Testis (tissue), 2 donors: ENCODE data around the gene DISC1.

Experiments
- POLR2A ChIP-seq: fragments of 450-650 bp; IDR thresholded peaks from one replicate; pipeline ENCODE4 v1.6.1; 2017; ENCODE audit warnings: antibody characterized with exemption, mild to moderate bottlenecking, moderate library complexity
- TF ChIP-seq, protein P1 (sequence below), 3 experiments: fragments of 450-650 bp in 2 of 3; fragments of 200-600 bp in 1 of 3; sonication (generic) in 1 of 3; IDR thresholded peaks; one replicate each; pipeline ENCODE4 v1.5.1; 2016 to 2019; ENCODE audit warnings: antibody characterized with exemption in 3 of 3, mild to moderate bottlenecking in 2 of 3, moderate library complexity in 1 of 3

DNA sequence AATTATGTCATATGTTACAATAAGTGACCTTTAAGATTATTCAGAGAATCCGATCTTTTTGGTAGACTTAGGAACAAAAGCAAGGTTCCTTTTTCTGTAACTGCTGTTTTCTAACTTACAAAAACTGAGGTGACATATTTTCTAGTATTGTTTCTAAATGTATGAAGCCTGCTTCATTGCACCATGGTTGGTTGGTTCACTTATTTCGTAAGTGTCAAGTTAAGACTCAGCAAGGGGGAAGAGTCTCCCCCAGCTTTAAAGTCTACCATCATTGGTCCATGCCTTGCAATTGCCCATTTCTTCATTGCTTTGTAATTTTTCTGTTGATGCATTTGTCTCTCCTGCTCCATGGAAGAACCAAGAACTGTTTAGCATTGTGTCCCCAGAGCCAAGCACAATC, 136.9 kb downstream of the DISC1 start:
- TF ChIP-seq, protein P1, sequence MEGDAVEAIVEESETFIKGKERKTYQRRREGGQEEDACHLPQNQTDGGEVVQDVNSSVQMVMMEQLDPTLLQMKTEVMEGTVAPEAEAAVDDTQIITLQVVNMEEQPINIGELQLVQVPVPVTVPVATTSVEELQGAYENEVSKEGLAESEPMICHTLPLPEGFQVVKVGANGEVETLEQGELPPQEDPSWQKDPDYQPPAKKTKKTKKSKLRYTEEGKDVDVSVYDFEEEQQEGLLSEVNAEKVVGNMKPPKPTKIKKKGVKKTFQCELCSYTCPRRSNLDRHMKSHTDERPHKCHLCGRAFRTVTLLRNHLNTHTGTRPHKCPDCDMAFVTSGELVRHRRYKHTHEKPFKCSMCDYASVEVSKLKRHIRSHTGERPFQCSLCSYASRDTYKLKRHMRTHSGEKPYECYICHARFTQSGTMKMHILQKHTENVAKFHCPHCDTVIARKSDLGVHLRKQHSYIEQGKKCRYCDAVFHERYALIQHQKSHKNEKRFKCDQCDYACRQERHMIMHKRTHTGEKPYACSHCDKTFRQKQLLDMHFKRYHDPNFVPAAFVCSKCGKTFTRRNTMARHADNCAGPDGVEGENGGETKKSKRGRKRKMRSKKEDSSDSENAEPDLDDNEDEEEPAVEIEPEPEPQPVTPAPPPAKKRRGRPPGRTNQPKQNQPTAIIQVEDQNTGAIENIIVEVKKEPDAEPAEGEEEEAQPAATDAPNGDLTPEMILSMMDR (IDR thresholded peaks at IDR 0.05): no peak
- no peak for TF ChIP-seq POLR2A
